Eye (tissue), 1 donor: Measurements from ENCODE around the gene DAAM1.

Source experiments
- DNase-seq: peaks from one replicate; pipeline ENCODE4 v3.0.0-alpha.2; 2015

DAAM1 gene

GRCh38 chr14:59377991-59378601 lies 189.6 kb downstream of the DAAM1 start:
- peak; percentile 26 for DNase-seq

DNA sequence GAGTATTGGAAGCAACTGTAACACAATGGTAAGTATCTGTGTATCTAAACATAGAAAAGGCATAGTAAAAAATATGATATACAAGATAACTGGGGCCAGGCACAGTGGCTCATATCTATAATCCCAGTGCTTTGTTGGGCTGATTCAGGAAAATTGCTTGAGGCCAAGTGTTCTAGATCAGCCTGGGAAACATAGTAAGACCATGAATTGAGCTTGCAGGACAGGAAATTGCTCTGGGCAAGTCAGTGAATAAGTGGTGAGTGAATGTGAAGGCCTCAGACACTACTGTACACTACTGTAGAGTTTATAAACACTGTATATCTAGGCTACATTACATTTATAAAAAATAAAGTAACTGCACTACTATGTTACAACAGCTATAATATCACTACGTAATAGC lies 201.5 kb downstream of the DAAM1 start:
- DNase-seq, result no peak

GRCh38 chr14:59391388-59391787 lies 202.9 kb downstream of the DAAM1 start:
- DNase-seq, result no peak

GRCh38 chr14:59394268-59394667 lies 205.8 kb downstream of the DAAM1 start:
- no peak for DNase-seq

- DNase-seq, result no peak
Measured at GRCh38 chr14:59395672-59396071, 207.2 kb downstream of the DAAM1 start.

GRCh38 chr14:59398841-59399240 lies 210.4 kb downstream of the DAAM1 start:
- no peak for DNase-seq

DNA sequence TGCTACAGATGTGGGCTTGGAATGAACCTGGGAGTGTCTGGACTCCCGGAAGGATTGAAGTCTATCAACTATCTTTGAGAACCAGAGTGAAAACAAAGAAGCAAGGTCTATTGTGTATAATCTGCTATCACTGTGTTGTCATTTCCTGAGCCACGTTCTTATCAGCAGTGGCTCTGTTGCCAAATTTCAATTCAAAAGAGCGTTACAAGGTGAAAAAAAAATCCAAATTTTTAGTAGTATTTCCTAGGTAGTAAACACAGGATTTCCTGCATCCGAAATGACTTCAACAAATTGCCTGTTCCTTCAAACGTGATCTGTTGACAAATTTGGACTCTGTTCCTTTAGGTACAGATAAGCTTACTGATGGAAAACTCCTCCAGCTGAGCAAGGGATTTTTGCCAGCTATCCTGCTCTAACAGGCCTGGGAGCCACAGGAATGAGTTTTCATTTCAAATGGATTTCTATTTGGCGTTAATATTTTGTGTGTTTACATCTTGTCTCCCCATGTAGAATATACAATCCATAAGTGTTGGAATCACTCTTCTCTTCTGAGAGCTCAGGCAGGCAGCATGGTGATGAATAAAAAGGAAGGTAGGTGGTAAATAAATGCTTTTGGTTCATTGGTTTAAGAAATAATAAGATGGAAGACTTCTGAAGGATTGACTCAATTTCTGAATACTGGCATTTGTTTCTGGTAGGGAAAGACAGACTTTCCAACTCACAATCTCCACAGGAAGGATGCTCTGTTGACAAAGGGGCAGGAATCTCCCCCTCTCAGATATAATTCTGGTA lies 218.2 kb downstream of the DAAM1 start:
- no peak for DNase-seq

DNA sequence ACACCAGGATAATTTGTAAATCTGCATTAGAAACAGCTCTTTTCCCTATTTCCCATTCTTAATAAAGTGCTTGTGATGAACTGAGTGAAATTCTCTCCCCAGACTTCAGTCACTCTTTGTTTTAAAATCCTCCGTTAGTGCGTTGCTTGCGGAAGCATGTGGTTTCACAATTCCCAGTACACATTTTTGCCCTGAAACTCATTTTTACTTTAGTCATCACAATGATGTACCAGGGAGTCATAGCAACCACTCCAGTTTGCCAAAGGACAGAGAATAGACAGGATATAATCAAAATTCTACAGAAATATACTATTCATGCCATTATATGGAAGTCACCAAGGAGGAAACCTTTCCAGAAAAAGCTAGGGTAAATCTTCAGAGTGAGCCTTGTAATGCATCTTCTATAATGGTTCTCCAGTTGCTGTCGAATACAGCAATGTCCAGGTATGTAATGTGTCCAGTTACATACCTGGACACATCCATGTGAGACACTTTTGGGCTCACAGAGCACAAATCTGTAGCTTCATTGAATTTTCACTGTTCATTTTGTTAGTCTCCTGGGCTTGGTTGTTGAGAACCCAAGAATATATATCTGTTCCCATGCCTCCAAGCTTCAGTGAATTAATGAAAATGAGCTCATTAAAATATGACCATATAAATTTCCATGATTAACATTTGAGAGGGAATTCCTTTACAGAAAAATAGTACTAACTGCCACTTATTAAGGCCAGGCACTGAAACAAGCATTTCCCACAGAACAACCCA lies 219.0 kb downstream of the DAAM1 start:
- no peak for DNase-seq

GRCh38 chr14:59415836-59416602 lies 227.6 kb downstream of the DAAM1 start:
- DNase-seq, result no peak

DNA sequence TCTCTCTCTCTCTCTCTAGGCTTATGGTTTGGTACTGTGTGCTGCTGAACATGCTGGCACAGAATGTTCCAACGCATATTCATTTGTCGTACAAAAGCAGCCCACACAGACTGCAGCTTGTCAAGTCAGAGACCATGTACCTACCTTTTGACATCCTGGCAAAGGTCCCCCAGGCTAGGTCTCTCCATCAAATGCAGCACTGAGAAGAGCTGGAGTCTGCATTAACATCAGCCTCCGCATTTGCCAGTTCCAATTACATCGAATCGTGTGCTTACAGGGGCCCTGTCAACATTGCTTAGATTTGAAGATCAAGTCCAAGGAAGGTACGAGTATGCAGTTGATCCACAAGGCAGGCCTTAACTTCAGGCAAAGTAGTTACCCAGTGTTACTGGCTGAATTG lies 228.8 kb downstream of the DAAM1 start:
- peak; percentile 69 for DNase-seq

GRCh38 chr14:59419303-59419702 lies 230.8 kb downstream of the DAAM1 start:
- DNase-seq, result no peak
